OCI-LY3 (cell line): ENCODE data around the gene SYNJ1.
"Not testable (repeated sequence)": the region's sequence is repeated elsewhere in the genome, so short reads cannot be mapped to it uniquely, and the experiment has no call there.

ENCODE experiments used
- H2AFZ ChIP-seq: fragments of 200-600, 300-600 bp; shearing (Covaris generic); 2 replicates; pipeline ENCODE4 v1.6.0; 2014; ENCODE audit warnings: antibody characterized with exemption, low read depth, low read length
- H3K27ac ChIP-seq: fragments of 200-600, 300-600 bp; sonication (generic); 2 replicates; pipeline ENCODE4 v1.5.1; 2014; ENCODE audit warnings: mild to moderate bottlenecking, low read length, moderate library complexity, mixed read lengths
- H3K27me3 ChIP-seq: fragments of 200-600, 300-600 bp; sonication (generic); 2 replicates; pipeline ENCODE4 v1.6.1; 2014; ENCODE audit warnings: low read depth, low read length, mixed read lengths
- H3K36me3 ChIP-seq: fragments of 200-600, 300-600 bp; sonication (generic); replicated peaks from 2 replicates; pipeline ENCODE3; 2014; ENCODE audit warnings: low read depth, low read length, mixed read lengths
- H3K4me1 ChIP-seq: fragments of 300-600, 200-600 bp; sonication (generic); 2 replicates; pipeline ENCODE4 v1.6.1; 2014; ENCODE audit warnings: low read length, mixed read lengths
- H3K4me2 ChIP-seq: fragments of 200-600, 300-600 bp; sonication (generic); 2 replicates; pipeline ENCODE4 v1.6.1; 2014; ENCODE audit warnings: low read length, mixed read lengths
- H3K4me3 ChIP-seq: fragments of 300-600, 200-600 bp; sonication (generic); 2 replicates; pipeline ENCODE4 v1.5.1; 2014; ENCODE audit warnings: antibody characterized with exemption, mild to moderate bottlenecking, low read length, moderate library complexity
- H3K79me2 ChIP-seq: fragments of 300-600, 200-600 bp; shearing (Covaris generic); 2 replicates; pipeline ENCODE4 v1.6.1; 2014; ENCODE audit warnings: mild to moderate bottlenecking, low read length, mixed read lengths
- H3K9ac ChIP-seq: fragments of 300-600, 200-600 bp; shearing (Covaris generic); 2 replicates; pipeline ENCODE4 v1.6.0; 2014; ENCODE audit warnings: mild to moderate bottlenecking, low read length, moderate library complexity
- H3K9me3 ChIP-seq: fragments of 200-600, 300-600 bp; shearing (Covaris generic); 2 replicates; pipeline ENCODE4 v1.6.1; 2014; ENCODE audit warnings: low read length, mixed read lengths; ENCODE audit not compliant: insufficient read depth
- H4K20me1 ChIP-seq: fragments of 200-600, 300-600 bp; sonication (generic); 2 replicates; pipeline ENCODE4 v1.6.1; 2016; ENCODE audit warnings: low read length, mixed read lengths; ENCODE audit not compliant: insufficient read depth
- EZH2phosphoT487 ChIP-seq: fragments of 200-600 bp; shearing (Covaris generic); IDR thresholded peaks from 2 replicates; pipeline ENCODE4 v1.6.1; 2018; ENCODE audit warnings: antibody characterized with exemption, mixed run types, low read depth
- TF ChIP-seq, protein P1 (sequence below): fragments of 200-600, 300-600 bp; sonication (generic); IDR thresholded peaks from 2 replicates; pipeline ENCODE4 v1.5.1; 2014; ENCODE audit warnings: antibody characterized with exemption, low read length, low read depth

SYNJ1 gene

DNA sequence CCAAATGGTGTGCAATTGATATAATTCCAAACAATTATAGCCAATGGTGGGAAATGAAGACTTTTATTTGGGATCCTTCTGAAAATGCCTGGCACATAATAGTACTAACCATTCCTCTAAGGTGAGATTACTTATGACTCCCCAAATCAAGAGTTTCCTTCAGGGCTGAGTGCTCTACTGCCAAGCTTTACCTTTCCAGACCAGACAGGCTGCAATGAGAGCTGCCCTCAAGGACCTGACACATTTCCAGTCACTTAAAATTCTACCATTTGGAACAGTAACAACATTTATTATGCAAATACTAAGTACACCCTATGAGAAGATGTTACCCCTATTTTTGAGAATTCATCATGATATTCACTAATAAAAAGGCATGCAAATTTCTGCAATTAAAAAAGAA is 22.6 kb upstream of the SYNJ1 start:
- TF ChIP-seq EZH2phosphoT487, result no peak
- TF ChIP-seq, protein P1, sequence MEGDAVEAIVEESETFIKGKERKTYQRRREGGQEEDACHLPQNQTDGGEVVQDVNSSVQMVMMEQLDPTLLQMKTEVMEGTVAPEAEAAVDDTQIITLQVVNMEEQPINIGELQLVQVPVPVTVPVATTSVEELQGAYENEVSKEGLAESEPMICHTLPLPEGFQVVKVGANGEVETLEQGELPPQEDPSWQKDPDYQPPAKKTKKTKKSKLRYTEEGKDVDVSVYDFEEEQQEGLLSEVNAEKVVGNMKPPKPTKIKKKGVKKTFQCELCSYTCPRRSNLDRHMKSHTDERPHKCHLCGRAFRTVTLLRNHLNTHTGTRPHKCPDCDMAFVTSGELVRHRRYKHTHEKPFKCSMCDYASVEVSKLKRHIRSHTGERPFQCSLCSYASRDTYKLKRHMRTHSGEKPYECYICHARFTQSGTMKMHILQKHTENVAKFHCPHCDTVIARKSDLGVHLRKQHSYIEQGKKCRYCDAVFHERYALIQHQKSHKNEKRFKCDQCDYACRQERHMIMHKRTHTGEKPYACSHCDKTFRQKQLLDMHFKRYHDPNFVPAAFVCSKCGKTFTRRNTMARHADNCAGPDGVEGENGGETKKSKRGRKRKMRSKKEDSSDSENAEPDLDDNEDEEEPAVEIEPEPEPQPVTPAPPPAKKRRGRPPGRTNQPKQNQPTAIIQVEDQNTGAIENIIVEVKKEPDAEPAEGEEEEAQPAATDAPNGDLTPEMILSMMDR, result no peak
- H2AFZ ChIP-seq, result no peak overlapping the region
- H4K20me1 ChIP-seq, result no peaks in the 10 kb centered on the region
- H3K9ac ChIP-seq, result no peak overlapping the region
- no peaks in the 10 kb centered on the region for H3K9me3 ChIP-seq
- H3K27me3 ChIP-seq, result no peaks in the 10 kb centered on the region
- no peak overlapping the region for H3K27ac ChIP-seq
- H3K4me3 ChIP-seq, result no peak overlapping the region
- peaks cover 24% of the 10 kb centered on the region for H3K79me2 ChIP-seq
- H3K4me2 ChIP-seq, result no peak overlapping the region
- no peaks in the 10 kb centered on the region for H3K4me1 ChIP-seq
- peaks cover 56% of the 10 kb centered on the region for H3K36me3 ChIP-seq

DNA sequence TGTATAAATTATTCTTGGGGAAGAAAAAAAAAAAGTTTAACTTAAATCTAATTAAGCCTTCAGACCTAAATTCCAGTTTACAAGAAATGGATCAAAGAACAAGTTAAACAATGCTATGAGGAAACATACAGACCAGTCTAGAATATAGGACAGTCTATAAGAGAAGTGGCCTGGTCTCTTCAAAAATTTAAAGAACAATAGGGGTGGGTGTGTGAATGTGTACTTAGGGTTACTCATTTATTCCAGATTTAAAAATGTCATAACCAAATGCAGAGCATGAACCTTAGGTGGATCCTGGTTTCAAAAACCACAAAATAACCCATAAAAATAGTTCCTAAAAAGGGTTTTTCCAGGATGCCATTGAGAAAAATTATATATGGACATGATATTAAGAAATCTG is 21.8 kb upstream of the SYNJ1 start:
- H3K4me3 ChIP-seq, result no peak overlapping the region
- H3K9ac ChIP-seq, result no peak overlapping the region
- no peaks in the 10 kb centered on the region for H3K9me3 ChIP-seq
- peaks cover 58% of the 10 kb centered on the region for H3K36me3 ChIP-seq
- no peak overlapping the region for H3K4me2 ChIP-seq
- H3K27me3 ChIP-seq, result no peaks in the 10 kb centered on the region
- H4K20me1 ChIP-seq, result no peaks in the 10 kb centered on the region
- H3K4me1 ChIP-seq, result no peaks in the 10 kb centered on the region
- no peak for TF ChIP-seq EZH2phosphoT487
- TF ChIP-seq, protein P1, result no peak
- peaks cover 27% of the 10 kb centered on the region for H3K79me2 ChIP-seq
- H2AFZ ChIP-seq, result no peak overlapping the region
- H3K27ac ChIP-seq, result no peak overlapping the region

- H3K4me3 ChIP-seq, result no peak overlapping the region
- H3K4me1 ChIP-seq, result no peaks in the 10 kb centered on the region
- no peaks in the 10 kb centered on the region for H4K20me1 ChIP-seq
- H3K36me3 ChIP-seq, result peaks cover 56% of the 10 kb centered on the region
- H3K79me2 ChIP-seq, result peaks cover 22% of the 10 kb centered on the region
- no peak overlapping the region for H3K27ac ChIP-seq
- TF ChIP-seq EZH2phosphoT487, result no peak
- TF ChIP-seq, protein P1, result no peak
- H3K9ac ChIP-seq, result no peak overlapping the region
- H3K4me2 ChIP-seq, result no peak overlapping the region
- no peak overlapping the region for H2AFZ ChIP-seq
- no peaks in the 10 kb centered on the region for H3K27me3 ChIP-seq
- no peaks in the 10 kb centered on the region for H3K9me3 ChIP-seq
Observed at GRCh38 chr21:32748529-32748928, 20.7 kb upstream of the SYNJ1 start.

DNA sequence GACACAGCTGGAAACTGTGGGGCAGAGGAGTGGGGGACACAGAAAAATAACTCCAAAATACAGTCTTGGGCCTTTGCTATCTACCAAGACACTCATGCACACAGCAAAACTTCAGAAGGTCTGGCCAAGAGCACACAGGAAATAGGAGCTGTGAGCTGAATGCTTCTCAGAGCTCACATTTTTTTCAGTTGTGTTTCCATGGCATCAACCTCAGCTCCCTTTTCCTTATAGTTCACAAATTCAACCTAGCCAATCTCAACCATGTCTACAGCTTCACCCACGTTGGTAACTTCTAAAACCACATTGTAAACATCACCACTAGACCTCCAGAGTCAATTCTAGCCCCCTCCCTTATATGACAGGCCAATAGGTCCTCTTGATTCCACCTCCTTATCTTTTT is 19.6 kb upstream of the SYNJ1 start:
- peaks cover 22% of the 10 kb centered on the region for H3K79me2 ChIP-seq
- no peak for TF ChIP-seq EZH2phosphoT487
- no peaks in the 10 kb centered on the region for H3K27me3 ChIP-seq
- H2AFZ ChIP-seq, result no peak overlapping the region
- H3K9ac ChIP-seq, result no peak overlapping the region
- H3K4me3 ChIP-seq, result no peak overlapping the region
- H3K27ac ChIP-seq, result no peak overlapping the region
- H3K4me1 ChIP-seq, result no peaks in the 10 kb centered on the region
- peaks cover 64% of the 10 kb centered on the region for H3K36me3 ChIP-seq
- no peaks in the 10 kb centered on the region for H4K20me1 ChIP-seq
- H3K4me2 ChIP-seq, result no peak overlapping the region
- H3K9me3 ChIP-seq, result no peaks in the 10 kb centered on the region

DNA sequence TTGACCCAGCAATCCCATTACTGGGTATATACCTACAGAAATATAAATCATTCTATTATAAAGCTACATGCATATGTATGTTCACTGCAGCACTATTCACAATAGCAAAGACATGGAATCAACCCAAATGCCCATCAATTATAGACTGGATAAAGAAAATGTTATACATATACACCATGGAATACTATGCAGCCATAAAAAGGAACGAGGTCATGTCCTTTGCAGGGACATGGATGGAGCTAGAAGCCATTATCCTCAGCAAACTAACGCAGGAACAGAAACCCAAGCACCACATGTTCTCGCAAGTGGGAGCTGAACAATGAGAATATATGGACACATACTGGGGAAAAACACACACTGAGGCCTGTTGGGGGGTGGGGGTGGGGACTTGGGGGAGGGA is 18.9 kb upstream of the SYNJ1 start:
- H3K4me3 ChIP-seq, H3K4me2 ChIP-seq, H3K27ac ChIP-seq, H4K20me1 ChIP-seq, H3K9ac ChIP-seq, H3K27me3 ChIP-seq, H3K4me1 ChIP-seq, H2AFZ ChIP-seq, H3K9me3 ChIP-seq: not testable (repeated sequence)
- peaks cover 64% of the 10 kb centered on the region for H3K36me3 ChIP-seq
- peaks cover 22% of the 10 kb centered on the region for H3K79me2 ChIP-seq
